HL-60 (cell line): ENCODE data around the gene PICK1.
"Not testable (repeated sequence)": the region's sequence is repeated elsewhere in the genome, so short reads cannot be mapped to it uniquely, and the experiment has no call there.

Experiments used
- DNase-seq, 2 experiments: peaks; one replicate each; pipeline ENCODE4 v3.0.0-alpha.2; 2010 to 2020; ENCODE audit warnings: low read depth in 1 of 2, low spot score in 1 of 2
- H3K27ac ChIP-seq: fragments of 250-450 bp; sonication (Bioruptor Pico); replicated peaks from 2 replicates; pipeline ENCODE4 v1.5.1; 2020; ENCODE audit warnings: mild to moderate bottlenecking, moderate library complexity
- H3K27me3 ChIP-seq: fragments of 250-450 bp; sonication (Bioruptor Pico); 2 replicates; pipeline ENCODE4 v1.5.1; 2021; ENCODE audit warnings: mild to moderate bottlenecking, moderate library complexity; ENCODE audit not compliant: insufficient read depth, poor library complexity, severe bottlenecking
- H3K4me3 ChIP-seq: replicated peaks from 2 replicates; pipeline ENCODE4 v1.5.1; 2011; ENCODE audit warnings: mild to moderate bottlenecking, control low read depth, low read length; ENCODE audit not compliant: insufficient read depth
- GABPA ChIP-seq: IDR thresholded peaks from 2 replicates; pipeline ENCODE4 v1.6.1; 2012; ENCODE audit warnings: low read depth
- POLR2AphosphoS5 ChIP-seq: IDR thresholded peaks from 2 replicates; pipeline ENCODE4 v1.6.1; 2012; ENCODE audit warnings: low read depth
- SPI1 ChIP-seq: IDR thresholded peaks from 2 replicates; pipeline ENCODE4 v1.6.1; 2012; ENCODE audit warnings: low read depth, mild to moderate bottlenecking, borderline replicate concordance
- TF ChIP-seq, protein P1 (sequence below): IDR thresholded peaks from one replicate; pipeline ENCODE4 v1.5.1; 2011; ENCODE audit warnings: low read length, control low read depth, inconsistent platforms; ENCODE audit not compliant: insufficient read depth
- TF ChIP-seq, protein P2 (sequence below): IDR thresholded peaks from 2 replicates; pipeline ENCODE4 v1.6.1; 2012; ENCODE audit warnings: low read depth; ENCODE audit not compliant: insufficient replicate concordance

The PICK1 gene

DNA sequence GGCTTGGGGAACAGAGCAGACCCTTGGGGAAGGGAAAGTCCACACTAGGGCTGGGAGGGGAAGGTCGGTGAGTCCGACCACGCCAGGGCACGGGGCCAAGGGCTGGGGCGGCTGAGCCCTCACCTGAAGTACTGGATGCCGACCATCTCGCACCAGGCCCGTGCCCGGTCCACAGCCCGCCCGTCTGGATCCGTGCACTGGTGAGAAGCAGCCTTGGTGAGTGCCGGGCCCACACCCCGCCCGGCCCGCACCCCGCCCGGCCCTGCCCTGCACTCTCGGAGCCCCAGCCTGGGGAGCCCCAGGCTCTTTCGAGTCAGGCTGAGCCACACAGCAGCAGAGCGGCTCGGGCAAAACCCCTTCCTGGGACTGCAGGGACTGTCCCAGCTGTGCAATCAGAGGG, 55.2 kb downstream of the PICK1 start:
- no peak overlapping the region for H3K4me3 ChIP-seq
- TF ChIP-seq POLR2AphosphoS5 (no peak), SPI1 (no peak)

GRCh38 chr22:38114484-38115398, 57.5 kb downstream of the PICK1 start:
- peak; percentile 51 to 79 for DNase-seq
- TF ChIP-seq, protein P1, sequence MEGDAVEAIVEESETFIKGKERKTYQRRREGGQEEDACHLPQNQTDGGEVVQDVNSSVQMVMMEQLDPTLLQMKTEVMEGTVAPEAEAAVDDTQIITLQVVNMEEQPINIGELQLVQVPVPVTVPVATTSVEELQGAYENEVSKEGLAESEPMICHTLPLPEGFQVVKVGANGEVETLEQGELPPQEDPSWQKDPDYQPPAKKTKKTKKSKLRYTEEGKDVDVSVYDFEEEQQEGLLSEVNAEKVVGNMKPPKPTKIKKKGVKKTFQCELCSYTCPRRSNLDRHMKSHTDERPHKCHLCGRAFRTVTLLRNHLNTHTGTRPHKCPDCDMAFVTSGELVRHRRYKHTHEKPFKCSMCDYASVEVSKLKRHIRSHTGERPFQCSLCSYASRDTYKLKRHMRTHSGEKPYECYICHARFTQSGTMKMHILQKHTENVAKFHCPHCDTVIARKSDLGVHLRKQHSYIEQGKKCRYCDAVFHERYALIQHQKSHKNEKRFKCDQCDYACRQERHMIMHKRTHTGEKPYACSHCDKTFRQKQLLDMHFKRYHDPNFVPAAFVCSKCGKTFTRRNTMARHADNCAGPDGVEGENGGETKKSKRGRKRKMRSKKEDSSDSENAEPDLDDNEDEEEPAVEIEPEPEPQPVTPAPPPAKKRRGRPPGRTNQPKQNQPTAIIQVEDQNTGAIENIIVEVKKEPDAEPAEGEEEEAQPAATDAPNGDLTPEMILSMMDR = peak; percentile 98
- TF ChIP-seq, protein P2, sequence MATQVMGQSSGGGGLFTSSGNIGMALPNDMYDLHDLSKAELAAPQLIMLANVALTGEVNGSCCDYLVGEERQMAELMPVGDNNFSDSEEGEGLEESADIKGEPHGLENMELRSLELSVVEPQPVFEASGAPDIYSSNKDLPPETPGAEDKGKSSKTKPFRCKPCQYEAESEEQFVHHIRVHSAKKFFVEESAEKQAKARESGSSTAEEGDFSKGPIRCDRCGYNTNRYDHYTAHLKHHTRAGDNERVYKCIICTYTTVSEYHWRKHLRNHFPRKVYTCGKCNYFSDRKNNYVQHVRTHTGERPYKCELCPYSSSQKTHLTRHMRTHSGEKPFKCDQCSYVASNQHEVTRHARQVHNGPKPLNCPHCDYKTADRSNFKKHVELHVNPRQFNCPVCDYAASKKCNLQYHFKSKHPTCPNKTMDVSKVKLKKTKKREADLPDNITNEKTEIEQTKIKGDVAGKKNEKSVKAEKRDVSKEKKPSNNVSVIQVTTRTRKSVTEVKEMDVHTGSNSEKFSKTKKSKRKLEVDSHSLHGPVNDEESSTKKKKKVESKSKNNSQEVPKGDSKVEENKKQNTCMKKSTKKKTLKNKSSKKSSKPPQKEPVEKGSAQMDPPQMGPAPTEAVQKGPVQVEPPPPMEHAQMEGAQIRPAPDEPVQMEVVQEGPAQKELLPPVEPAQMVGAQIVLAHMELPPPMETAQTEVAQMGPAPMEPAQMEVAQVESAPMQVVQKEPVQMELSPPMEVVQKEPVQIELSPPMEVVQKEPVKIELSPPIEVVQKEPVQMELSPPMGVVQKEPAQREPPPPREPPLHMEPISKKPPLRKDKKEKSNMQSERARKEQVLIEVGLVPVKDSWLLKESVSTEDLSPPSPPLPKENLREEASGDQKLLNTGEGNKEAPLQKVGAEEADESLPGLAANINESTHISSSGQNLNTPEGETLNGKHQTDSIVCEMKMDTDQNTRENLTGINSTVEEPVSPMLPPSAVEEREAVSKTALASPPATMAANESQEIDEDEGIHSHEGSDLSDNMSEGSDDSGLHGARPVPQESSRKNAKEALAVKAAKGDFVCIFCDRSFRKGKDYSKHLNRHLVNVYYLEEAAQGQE = no peak

More for the DNA sequence above, 55.2 kb downstream of the PICK1 start:
- no peak overlapping the region for H3K27ac ChIP-seq
- H3K27me3 ChIP-seq = no peaks in the 10 kb centered on the region
- DNase-seq = no peak

GRCh38 chr22:38115423-38116205, 58.4 kb downstream of the PICK1 start:
- no peaks in the 10 kb centered on the region for H3K27me3 ChIP-seq
- TF ChIP-seq, protein P2 = no peak
- TF ChIP-seq POLR2AphosphoS5 (no peak), SPI1 (no peak), GABPA (no peak)
- TF ChIP-seq, protein P1 = no peak
- DNase-seq = no peak

More at GRCh38 chr22:38114484-38115398, 57.5 kb downstream of the PICK1 start:
- Histone ChIP-seq H3K27me3 (no peaks in the 10 kb centered on the region), H3K4me3 (no peak overlapping the region), H3K27ac (no peak overlapping the region)

GRCh38 chr22:38117556-38117955, 60.4 kb downstream of the PICK1 start:
- H3K27me3 ChIP-seq, DNase-seq, H3K4me3 ChIP-seq, H3K27ac ChIP-seq: not testable (repeated sequence)

More at GRCh38 chr22:38115423-38116205, 58.4 kb downstream of the PICK1 start:
- Histone ChIP-seq H3K4me3 (no peak overlapping the region), H3K27ac (no peak overlapping the region)
